COLO668 (cell line): Measurements from ENCODE around the gene KCTD19.

Source experiments
- DNase-seq: peaks from one replicate; lab custom pipeline; 2025; ENCODE audit not compliant: unreplicated experiment; lab: John Stamatoyannopoulos, UW

KCTD19 gene

GRCh38 chr16:67245186-67245585, 81.4 kb downstream of the KCTD19 start:
- DNase-seq, result no peak

- no peak for DNase-seq
Measured at GRCh38 chr16:67244387-67245185, 82.0 kb downstream of the KCTD19 start.

GRCh38 chr16:67243481-67243880, 83.1 kb downstream of the KCTD19 start:
- no peak for DNase-seq

- DNase-seq, result no peak
Measured at GRCh38 chr16:67242138-67242730, 84.3 kb downstream of the KCTD19 start.

- no peak for DNase-seq
Measured at GRCh38 chr16:67241008-67241900, 85.3 kb downstream of the KCTD19 start.

GRCh38 chr16:67240506-67240905, 86.0 kb downstream of the KCTD19 start:
- DNase-seq, result no peak
